GM21381 (cell line): ENCODE data around the gene CTSS.
"Not testable (repeated sequence)": the region's sequence is repeated elsewhere in the genome, so short reads cannot be mapped to it uniquely, and the experiment has no call there.

Source experiments
- ATAC-seq: cut with Tn5 transposase; IDR thresholded peaks from one replicate; pipeline ENCODE4 v1.9.1; 2021; ENCODE audit warnings: mild to moderate bottlenecking, moderate library complexity; ENCODE audit not compliant: unreplicated experiment

CTSS gene

GRCh38 chr1:150775931-150776505, 10.4 kb upstream of the CTSS start:
- not testable (repeated sequence) for ATAC-seq

- ATAC-seq = no peak
These were observed 9.7 kb upstream of the CTSS start for GRCh38 chr1:150775276-150775675.

- no peak for ATAC-seq
These were observed 6.7 kb upstream of the CTSS start for GRCh38 chr1:150772326-150772725.

- not testable (repeated sequence) for ATAC-seq
These were observed 2.1 kb upstream of the CTSS start for GRCh38 chr1:150767704-150768103.

- peak; percentile 25 for ATAC-seq
These were observed 361 bp upstream of the CTSS start for GRCh38 chr1:150765977-150766301.

- no peak for ATAC-seq
These were observed 919 bp downstream of the CTSS start for GRCh38 chr1:150764617-150765101.

GRCh38 chr1:150763018-150763417, 2.6 kb downstream of the CTSS start:
- no peak for ATAC-seq

GRCh38 chr1:150762552-150762951, 3.0 kb downstream of the CTSS start:
- ATAC-seq = no peak

- no peak for ATAC-seq
These were observed 3.8 kb downstream of the CTSS start for GRCh38 chr1:150761801-150762200.

GRCh38 chr1:150760013-150760412, 5.6 kb downstream of the CTSS start:
- no peak for ATAC-seq

GRCh38 chr1:150753416-150753815, 12.2 kb downstream of the CTSS start:
- ATAC-seq = no peak

GRCh38 chr1:150751443-150751842, 14.1 kb downstream of the CTSS start:
- no peak for ATAC-seq

- no peak for ATAC-seq
These were observed 15.8 kb downstream of the CTSS start for GRCh38 chr1:150749720-150750311.

GRCh38 chr1:150748878-150749719, 16.5 kb downstream of the CTSS start:
- ATAC-seq = no peak

GRCh38 chr1:150730130-150730721, 35.4 kb downstream of the CTSS start:
- no peak for ATAC-seq

GRCh38 chr1:150724336-150724735, 41.2 kb downstream of the CTSS start:
- no peak for ATAC-seq

- ATAC-seq = no peak
These were observed 44.9 kb downstream of the CTSS start, which contains the start of gene HORMAD1 for GRCh38 chr1:150720703-150721102. Gene HORMAD1, minus strand, starts transcription at chr1:150720895. Its CDS starts 1,390 bp downstream, at chr1:150719505.

GRCh38 chr1:150720098-150720497, 45.5 kb downstream of the CTSS start:
- ATAC-seq = no peak

- no peak for ATAC-seq
These were observed 47.2 kb downstream of the CTSS start for GRCh38 chr1:150718225-150718891.

- not testable (repeated sequence) for ATAC-seq
These were observed 56.5 kb downstream of the CTSS start for GRCh38 chr1:150709031-150709430.

- ATAC-seq = no peak
These were observed 57.0 kb downstream of the CTSS start for GRCh38 chr1:150708595-150708994.
